ENCODE results near the gene CYP4V2.
"Not testable (repeated sequence)": the region's sequence is repeated elsewhere in the genome, so short reads cannot be mapped to it uniquely, and the experiment has no call there.

DNA sequence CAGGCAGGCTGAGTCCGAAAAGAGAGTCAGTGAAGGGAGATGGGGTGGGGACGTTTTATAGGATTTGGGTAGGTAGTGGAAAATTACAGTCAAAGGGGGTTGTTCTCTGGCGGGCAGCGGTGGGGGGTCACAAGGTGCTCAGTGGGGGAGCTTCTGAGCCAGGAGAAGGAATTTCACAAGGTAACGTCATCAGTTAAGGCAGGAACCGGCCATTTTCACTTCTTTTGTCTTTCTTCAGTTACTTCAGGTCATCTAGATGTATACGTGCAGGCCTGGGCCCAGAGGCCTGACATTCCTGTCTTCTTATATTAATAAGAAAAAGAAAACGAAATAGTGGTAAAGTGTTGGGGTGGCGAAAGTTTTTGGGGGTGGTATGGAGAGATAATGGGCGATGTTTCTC lies 50.7 kb downstream of the CYP4V2 start:
- TF ChIP-seq, protein P1, sequence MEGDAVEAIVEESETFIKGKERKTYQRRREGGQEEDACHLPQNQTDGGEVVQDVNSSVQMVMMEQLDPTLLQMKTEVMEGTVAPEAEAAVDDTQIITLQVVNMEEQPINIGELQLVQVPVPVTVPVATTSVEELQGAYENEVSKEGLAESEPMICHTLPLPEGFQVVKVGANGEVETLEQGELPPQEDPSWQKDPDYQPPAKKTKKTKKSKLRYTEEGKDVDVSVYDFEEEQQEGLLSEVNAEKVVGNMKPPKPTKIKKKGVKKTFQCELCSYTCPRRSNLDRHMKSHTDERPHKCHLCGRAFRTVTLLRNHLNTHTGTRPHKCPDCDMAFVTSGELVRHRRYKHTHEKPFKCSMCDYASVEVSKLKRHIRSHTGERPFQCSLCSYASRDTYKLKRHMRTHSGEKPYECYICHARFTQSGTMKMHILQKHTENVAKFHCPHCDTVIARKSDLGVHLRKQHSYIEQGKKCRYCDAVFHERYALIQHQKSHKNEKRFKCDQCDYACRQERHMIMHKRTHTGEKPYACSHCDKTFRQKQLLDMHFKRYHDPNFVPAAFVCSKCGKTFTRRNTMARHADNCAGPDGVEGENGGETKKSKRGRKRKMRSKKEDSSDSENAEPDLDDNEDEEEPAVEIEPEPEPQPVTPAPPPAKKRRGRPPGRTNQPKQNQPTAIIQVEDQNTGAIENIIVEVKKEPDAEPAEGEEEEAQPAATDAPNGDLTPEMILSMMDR (IDR thresholded peaks at IDR 0.05) = not testable (repeated sequence)
- not testable (repeated sequence) for TF ChIP-seq POLR2A (IDR thresholded peaks at IDR 0.05)

Measured in transverse colon (tissue), 3 donors.